HL-60 (cell line): ENCODE data around the gene LCE4A.

Experiments
- GABPA ChIP-seq: IDR thresholded peaks from 2 replicates; pipeline ENCODE4 v1.6.1; 2012; ENCODE audit warnings: low read depth
- POLR2AphosphoS5 ChIP-seq: IDR thresholded peaks from 2 replicates; pipeline ENCODE4 v1.6.1; 2012; ENCODE audit warnings: low read depth
- SPI1 ChIP-seq: IDR thresholded peaks from 2 replicates; pipeline ENCODE4 v1.6.1; 2012; ENCODE audit warnings: low read depth, mild to moderate bottlenecking, borderline replicate concordance
- TF ChIP-seq, protein P1 (sequence below): IDR thresholded peaks from one replicate; pipeline ENCODE4 v1.5.1; 2011; ENCODE audit warnings: low read length, control low read depth, inconsistent platforms; ENCODE audit not compliant: insufficient read depth
- TF ChIP-seq, protein P2 (sequence below): IDR thresholded peaks from 2 replicates; pipeline ENCODE4 v1.6.1; 2012; ENCODE audit warnings: low read depth; ENCODE audit not compliant: insufficient replicate concordance

DNA sequence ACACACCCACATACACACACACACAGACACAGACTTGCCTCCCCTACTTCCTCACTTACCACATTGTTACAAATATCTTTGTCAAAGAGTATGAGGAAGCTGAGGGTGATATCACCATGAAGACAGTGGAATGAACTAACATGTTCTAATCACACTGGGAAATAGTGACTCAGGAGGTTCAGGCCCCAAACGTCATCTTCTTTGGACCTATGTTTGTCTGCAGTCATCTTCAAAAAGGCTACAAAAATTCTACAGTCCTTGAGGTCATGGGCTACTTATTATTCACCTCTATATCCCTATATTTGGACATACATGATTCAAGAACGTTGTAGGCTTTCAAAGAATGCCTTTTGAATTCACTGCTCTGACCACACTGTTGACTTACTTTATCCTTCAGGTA is 34.9 kb upstream of the LCE4A start:
- TF ChIP-seq, protein P1, sequence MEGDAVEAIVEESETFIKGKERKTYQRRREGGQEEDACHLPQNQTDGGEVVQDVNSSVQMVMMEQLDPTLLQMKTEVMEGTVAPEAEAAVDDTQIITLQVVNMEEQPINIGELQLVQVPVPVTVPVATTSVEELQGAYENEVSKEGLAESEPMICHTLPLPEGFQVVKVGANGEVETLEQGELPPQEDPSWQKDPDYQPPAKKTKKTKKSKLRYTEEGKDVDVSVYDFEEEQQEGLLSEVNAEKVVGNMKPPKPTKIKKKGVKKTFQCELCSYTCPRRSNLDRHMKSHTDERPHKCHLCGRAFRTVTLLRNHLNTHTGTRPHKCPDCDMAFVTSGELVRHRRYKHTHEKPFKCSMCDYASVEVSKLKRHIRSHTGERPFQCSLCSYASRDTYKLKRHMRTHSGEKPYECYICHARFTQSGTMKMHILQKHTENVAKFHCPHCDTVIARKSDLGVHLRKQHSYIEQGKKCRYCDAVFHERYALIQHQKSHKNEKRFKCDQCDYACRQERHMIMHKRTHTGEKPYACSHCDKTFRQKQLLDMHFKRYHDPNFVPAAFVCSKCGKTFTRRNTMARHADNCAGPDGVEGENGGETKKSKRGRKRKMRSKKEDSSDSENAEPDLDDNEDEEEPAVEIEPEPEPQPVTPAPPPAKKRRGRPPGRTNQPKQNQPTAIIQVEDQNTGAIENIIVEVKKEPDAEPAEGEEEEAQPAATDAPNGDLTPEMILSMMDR: no peak
- TF ChIP-seq POLR2AphosphoS5 (no peak), GABPA (no peak), SPI1 (no peak)
- TF ChIP-seq, protein P2, sequence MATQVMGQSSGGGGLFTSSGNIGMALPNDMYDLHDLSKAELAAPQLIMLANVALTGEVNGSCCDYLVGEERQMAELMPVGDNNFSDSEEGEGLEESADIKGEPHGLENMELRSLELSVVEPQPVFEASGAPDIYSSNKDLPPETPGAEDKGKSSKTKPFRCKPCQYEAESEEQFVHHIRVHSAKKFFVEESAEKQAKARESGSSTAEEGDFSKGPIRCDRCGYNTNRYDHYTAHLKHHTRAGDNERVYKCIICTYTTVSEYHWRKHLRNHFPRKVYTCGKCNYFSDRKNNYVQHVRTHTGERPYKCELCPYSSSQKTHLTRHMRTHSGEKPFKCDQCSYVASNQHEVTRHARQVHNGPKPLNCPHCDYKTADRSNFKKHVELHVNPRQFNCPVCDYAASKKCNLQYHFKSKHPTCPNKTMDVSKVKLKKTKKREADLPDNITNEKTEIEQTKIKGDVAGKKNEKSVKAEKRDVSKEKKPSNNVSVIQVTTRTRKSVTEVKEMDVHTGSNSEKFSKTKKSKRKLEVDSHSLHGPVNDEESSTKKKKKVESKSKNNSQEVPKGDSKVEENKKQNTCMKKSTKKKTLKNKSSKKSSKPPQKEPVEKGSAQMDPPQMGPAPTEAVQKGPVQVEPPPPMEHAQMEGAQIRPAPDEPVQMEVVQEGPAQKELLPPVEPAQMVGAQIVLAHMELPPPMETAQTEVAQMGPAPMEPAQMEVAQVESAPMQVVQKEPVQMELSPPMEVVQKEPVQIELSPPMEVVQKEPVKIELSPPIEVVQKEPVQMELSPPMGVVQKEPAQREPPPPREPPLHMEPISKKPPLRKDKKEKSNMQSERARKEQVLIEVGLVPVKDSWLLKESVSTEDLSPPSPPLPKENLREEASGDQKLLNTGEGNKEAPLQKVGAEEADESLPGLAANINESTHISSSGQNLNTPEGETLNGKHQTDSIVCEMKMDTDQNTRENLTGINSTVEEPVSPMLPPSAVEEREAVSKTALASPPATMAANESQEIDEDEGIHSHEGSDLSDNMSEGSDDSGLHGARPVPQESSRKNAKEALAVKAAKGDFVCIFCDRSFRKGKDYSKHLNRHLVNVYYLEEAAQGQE: no peak
